Adrenal gland (tissue), 12 donors: ENCODE results near the gene RPS19. TPM values are rescaled to one million over a fixed set of nuclear protein-coding genes. Genes with fewer than 3 reads are reported as not detected.

ENCODE experiments used
- DNase-seq, 7 donors: peaks; one replicate each; pipeline ENCODE4 v3.0.0-alpha.2; 2019 to 2020
- H3K27ac ChIP-seq, 5 donors: fragments of 200-600 bp; sonication (generic) in 4 of 5; 1 replicate in 3 of 5; 2 replicates in 2 of 5; pipeline versions ENCODE4 v1.5.1 to v1.8.0; 2016 to 2020; ENCODE audit warnings: mild to moderate bottlenecking in 1 of 5
- H3K27me3 ChIP-seq: fragments of 200-600 bp; 2 replicates; pipeline ENCODE4 v1.8.0; 2021
- H3K36me3 ChIP-seq, 2 donors: fragments of 200-600 bp; replicated peaks in 1 of 2; 1 replicate in 1 of 2; 2 replicates in 1 of 2; pipeline versions ENCODE4 v1.5.1 to v1.8.0; 2018 to 2022
- H3K4me1 ChIP-seq, 2 donors: fragments of 200-600 bp; replicated peaks in 1 of 2; 1 replicate in 1 of 2; 2 replicates in 1 of 2; pipeline versions ENCODE4 v1.5.1 to v1.8.0; 2018 to 2021
- H3K4me3 ChIP-seq, 4 donors: fragments of 200-600 bp; sonication (generic) in 3 of 4; one replicate each; pipeline ENCODE4 v1.5.1; 2016 to 2018
- H3K9me3 ChIP-seq, 3 donors: fragments of 200-600 bp; sonication (generic) in 1 of 3; replicated peaks in 1 of 3; 1 replicate in 2 of 3; 2 replicates in 1 of 3; pipeline versions ENCODE4 v1.5.1 to v1.8.0; 2016 to 2021
- CTCF ChIP-seq, 6 experiments: fragments of 450-650 bp in 4 of 6; fragments of 200-600 bp in 2 of 6; sonication (generic) in 1 of 6; IDR thresholded peaks; 1 replicate in 5 of 6; 2 replicates in 1 of 6; pipeline versions ENCODE4 v1.5.1 to v1.8.0; 2016 to 2021; ENCODE audit warnings: antibody characterized with exemption in 6 of 6, mild to moderate bottlenecking in 2 of 6, moderate library complexity in 1 of 6
- POLR2A ChIP-seq, 2 donors: fragments of 450-650 bp; IDR thresholded peaks; one replicate each; pipeline ENCODE4 v1.6.1; 2017; ENCODE audit warnings: antibody characterized with exemption in 2 of 2, mild to moderate bottlenecking in 2 of 2, moderate library complexity in 1 of 2
- WGBS, 4 donors: extraction: QIAGEN DNeasy Blood & Tissue Kit in 2 of 4; methylation state at CpG; one replicate each; pipeline versions ENCODE4 v1.1.5 to v1.1.7; 2013 to 2017; 5-methylcytosine and 5-hydroxymethylcytosine counted together
- intact Hi-C, 2 donors: fragments of 100-400 bp; cut with DNase I; formaldehyde crosslinking; loops; one replicate each; pipeline versions ENCODE4 v1.14.1 to v1.15.0; 2022 to 2023
- polyA plus RNA-seq, 3 donors: library from polyadenylated mRNA; stranded (reverse); fragments of 200-250 nt in 2 of 3; fragments of 350-450 nt in 1 of 3; fragmentation: Illumina TruSeq in 1 of 3; extraction: RNeasy Lipid Tissue Mini Kit (QIAGEN cat#74804) in 1 of 3; gene quantifications; one replicate each; pipeline ENCODE4 v1.2.3, GENCODE V29; 2013 to 2014
- total RNA-seq, 9 donors: library from RNA; depleted of rRNA in 4 of 9; stranded (reverse); fragments of >200 nt in 4 of 9; fragments of 120-200 nt in 1 of 9; fragmentation: NEBNext Ultra II Directional in 1 of 9; extraction: Animal tissue kit (Norgen Biotek cat#: 25700) in 1 of 9; gene quantifications; one replicate each; pipeline versions ENCODE4 v1.1.0 to v1.2.4, GENCODE V29; 2013 to 2023
- donor health status: healthy with polysubstance abuse.
- donor health status: Bipolar disorder and iron deficiency.
- donor health status: DM: yes; HTN: yes; CAD: no.
- donor health status: DM: no; HTN: no; CAD: no.
- donor health status: DM: no; HTN: no; CAD: no.
- donor health status: DM: yes; HTN: yes; CAD: no.

The RPS19 gene
- total and polyA plus RNA-seq, 12 donors, result 418 to 3,405 (median 1,389) TPM

GRCh38 chr19:41864374-41864773 lies 4.3 kb downstream of the RPS19 start:
- H3K27ac ChIP-seq, result no peak overlapping the region
- H3K36me3 ChIP-seq, result peaks cover 0 to 82% of the 10 kb centered on the region in 2 donors
- peaks cover 9 to 36% of the 10 kb centered on the region in 2 donors for H3K4me1 ChIP-seq
- no peaks in the 10 kb centered on the region for H3K9me3 ChIP-seq
- 75 to 82% (median 80%) methylated on average over 4 to 5 of the region's 5 CpGs for WGBS, 4 donors
- DNase-seq, result no peak
- no peaks in the 10 kb centered on the region for H3K27me3 ChIP-seq
- no peak overlapping the region for H3K4me3 ChIP-seq
- intact Hi-C loops, result no loop called here
- no peak for TF ChIP-seq CTCF (IDR thresholded peaks at IDR 0.05)
- TF ChIP-seq POLR2A (IDR thresholded peaks at IDR 0.05), result no peak

GRCh38 chr19:41866284-41866683 lies 6.2 kb downstream of the RPS19 start:
- 92 to 97% (median 93%) methylated on average over 3 of the region's 3 CpGs for whole genome bisulfite sequencing, 4 donors
- Histone ChIP-seq H3K4me1 (peaks cover 5 to 30% of the 10 kb centered on the region in 2 donors), H3K36me3 (peaks cover 0 to 98% of the 10 kb centered on the region in 2 donors), H3K27me3 (no peaks in the 10 kb centered on the region), H3K4me3 (no peak overlapping the region), H3K9me3 (no peaks in the 10 kb centered on the region), H3K27ac (no peak overlapping the region)
- TF ChIP-seq POLR2A (IDR thresholded peaks at IDR 0.05) (no peak), CTCF (IDR thresholded peaks at IDR 0.05) (no peak)
- intact Hi-C loops, result no loop called here
- DNase-seq, result no peak

GRCh38 chr19:41868120-41868988 lies 8.3 kb downstream of the RPS19 start:
- Histone ChIP-seq H3K27me3 (no peaks in the 10 kb centered on the region), H3K9me3 (no peaks in the 10 kb centered on the region), H3K27ac (peak overlapping the region in 1 of 5 donors; percentile 10), H3K4me1 (peaks cover 0 to 9% of the 10 kb centered on the region in 2 donors), H3K4me3 (no peak overlapping the region), H3K36me3 (peaks cover 0 to 86% of the 10 kb centered on the region in 2 donors)
- no peak for DNase-seq
- no peak for TF ChIP-seq CTCF (IDR thresholded peaks at IDR 0.05)
- TF ChIP-seq POLR2A (IDR thresholded peaks at IDR 0.05), result no peak
- WGBS, 4 donors, result 83 to 94% (median 84%) methylated on average over 8 to 10 of the region's 10 CpGs
- intact Hi-C loops, result no loop called here

GRCh38 chr19:41868989-41869300 lies 8.9 kb downstream of the RPS19 start:
- intact Hi-C loops, result no loop called here

More at GRCh38 chr19:41868989-41869300, 8.9 kb downstream of the RPS19 start:
- Histone ChIP-seq H3K36me3 (peaks cover 0 to 80% of the 10 kb centered on the region in 2 donors), H3K4me3 (no peak overlapping the region), H3K27ac (no peak overlapping the region), H3K27me3 (no peaks in the 10 kb centered on the region), H3K4me1 (peaks cover 0 to 4% of the 10 kb centered on the region in 2 donors), H3K9me3 (no peaks in the 10 kb centered on the region)
- TF ChIP-seq CTCF (IDR thresholded peaks at IDR 0.05) (no peak), POLR2A (IDR thresholded peaks at IDR 0.05) (no peak)
- DNase-seq, result no peak
- WGBS, 4 donors, result 81 to 86% (median 83%) methylated on average over 12 of the region's 12 CpGs
